GM10266 (cell line): Measurements from ENCODE around the gene VIPR2.
"Not testable (repeated sequence)": the region's sequence is repeated elsewhere in the genome, so short reads cannot be mapped to it uniquely, and the experiment has no call there.

Source experiments
- DNase-seq: peaks from one replicate; pipeline ENCODE4 v3.0.0; 2012; ENCODE audit errors: extremely low spot score
- TF ChIP-seq, protein P1 (sequence below): IDR thresholded peaks from 2 replicates; pipeline ENCODE4 v1.5.1; 2012; ENCODE audit warnings: mild to moderate bottlenecking, low read depth; ENCODE audit not compliant: control insufficient read depth, insufficient read depth; ENCODE audit errors: missing control alignments

The VIPR2 gene

GRCh38 chr7:159127691-159128642 is 16.7 kb downstream of the VIPR2 start:
- no peak for DNase-seq
- TF ChIP-seq, protein P1, sequence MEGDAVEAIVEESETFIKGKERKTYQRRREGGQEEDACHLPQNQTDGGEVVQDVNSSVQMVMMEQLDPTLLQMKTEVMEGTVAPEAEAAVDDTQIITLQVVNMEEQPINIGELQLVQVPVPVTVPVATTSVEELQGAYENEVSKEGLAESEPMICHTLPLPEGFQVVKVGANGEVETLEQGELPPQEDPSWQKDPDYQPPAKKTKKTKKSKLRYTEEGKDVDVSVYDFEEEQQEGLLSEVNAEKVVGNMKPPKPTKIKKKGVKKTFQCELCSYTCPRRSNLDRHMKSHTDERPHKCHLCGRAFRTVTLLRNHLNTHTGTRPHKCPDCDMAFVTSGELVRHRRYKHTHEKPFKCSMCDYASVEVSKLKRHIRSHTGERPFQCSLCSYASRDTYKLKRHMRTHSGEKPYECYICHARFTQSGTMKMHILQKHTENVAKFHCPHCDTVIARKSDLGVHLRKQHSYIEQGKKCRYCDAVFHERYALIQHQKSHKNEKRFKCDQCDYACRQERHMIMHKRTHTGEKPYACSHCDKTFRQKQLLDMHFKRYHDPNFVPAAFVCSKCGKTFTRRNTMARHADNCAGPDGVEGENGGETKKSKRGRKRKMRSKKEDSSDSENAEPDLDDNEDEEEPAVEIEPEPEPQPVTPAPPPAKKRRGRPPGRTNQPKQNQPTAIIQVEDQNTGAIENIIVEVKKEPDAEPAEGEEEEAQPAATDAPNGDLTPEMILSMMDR = no peak

- TF ChIP-seq, protein P1 = no peak
- DNase-seq = no peak
These were observed 18.1 kb downstream of the VIPR2 start for GRCh38 chr7:159126311-159127260.

- DNase-seq = no peak
- TF ChIP-seq, protein P1 = no peak
These were observed 18.8 kb downstream of the VIPR2 start for GRCh38 chr7:159125955-159126270.

DNA sequence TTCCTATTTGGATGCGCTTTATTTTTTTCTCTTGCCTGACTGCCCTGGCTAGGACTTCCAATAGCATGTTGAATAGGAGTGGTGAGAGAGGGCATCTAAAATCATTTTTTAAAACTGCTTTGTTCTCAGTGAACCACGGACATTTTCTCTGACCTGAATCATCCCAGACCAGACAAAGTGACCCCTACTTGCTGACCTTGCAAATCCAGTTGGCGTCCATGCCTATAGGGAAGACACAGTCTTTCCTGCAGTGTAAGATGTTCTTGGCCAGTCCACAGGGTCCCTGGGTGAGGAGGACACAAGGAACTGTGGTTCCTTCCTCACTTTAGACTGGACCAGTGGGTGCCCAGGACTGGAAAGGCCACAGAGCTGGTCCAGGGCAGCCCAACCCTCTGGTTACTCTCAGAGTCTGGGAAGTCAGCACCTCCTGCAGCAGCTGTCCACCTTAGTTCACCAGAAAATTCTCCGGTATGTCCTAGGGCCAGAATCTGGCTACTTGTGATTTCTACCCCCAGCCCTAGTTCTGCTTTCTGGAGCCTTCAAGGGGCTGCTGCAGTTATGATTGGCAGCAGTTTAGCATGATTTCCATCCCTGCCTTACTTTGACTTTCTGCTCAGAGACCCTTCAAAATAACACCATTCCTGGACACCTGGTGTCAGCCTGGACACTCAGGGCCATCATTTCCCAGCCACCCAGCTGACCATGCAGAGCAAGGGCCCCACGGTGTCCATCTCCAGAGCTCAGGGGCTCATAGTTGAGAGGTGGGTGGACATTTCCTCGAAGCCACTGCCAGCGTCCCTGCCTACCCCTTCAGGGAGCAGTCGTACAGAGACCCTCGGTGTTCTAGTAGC is 19.3 kb downstream of the VIPR2 start:
- DNase-seq = no peak
- TF ChIP-seq, protein P1 = no peak

DNA sequence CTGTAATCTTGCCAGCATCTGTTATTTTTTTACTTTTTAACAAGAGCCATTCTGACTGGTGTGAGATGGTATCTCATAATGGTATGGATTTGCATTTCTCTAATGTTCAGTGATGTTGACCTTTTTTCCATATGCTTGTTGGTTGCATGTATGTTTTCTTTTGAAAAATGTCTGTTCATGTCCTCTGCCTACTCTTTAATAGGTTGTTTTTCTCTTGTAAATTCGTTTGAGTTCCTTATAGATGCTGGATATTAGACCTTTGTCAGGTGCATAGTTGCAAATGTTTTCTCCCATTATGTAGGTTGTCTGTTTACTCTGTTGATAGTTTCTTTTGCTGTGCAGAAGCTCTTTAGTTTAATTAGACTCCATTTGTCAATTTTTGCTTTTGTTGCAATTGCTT is 20.9 kb downstream of the VIPR2 start:
- not testable (repeated sequence) for DNase-seq

- DNase-seq = not testable (repeated sequence)
These were observed 21.4 kb downstream of the VIPR2 start for GRCh38 chr7:159123294-159123693.

DNA sequence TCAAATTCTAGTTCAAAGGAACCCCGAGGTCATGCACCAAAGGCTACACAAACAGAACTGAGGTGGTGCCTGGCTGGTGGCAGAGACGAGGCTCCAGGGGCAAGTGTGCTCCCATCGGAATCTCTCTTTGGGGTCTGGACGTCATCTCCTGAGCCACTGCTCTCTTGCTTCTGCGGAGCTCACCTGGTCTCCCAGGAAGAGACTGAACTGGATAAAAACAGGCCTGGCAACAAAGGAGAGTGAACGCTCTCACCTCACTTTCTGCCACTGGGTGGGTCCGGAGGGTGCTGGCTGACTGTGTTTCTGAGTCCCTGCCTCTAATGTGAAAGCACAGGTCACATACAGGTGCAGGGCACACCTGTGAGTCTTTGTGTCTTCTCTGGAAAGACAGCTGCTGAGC is 22.4 kb downstream of the VIPR2 start:
- no peak for DNase-seq
- TF ChIP-seq, protein P1 = no peak

DNA sequence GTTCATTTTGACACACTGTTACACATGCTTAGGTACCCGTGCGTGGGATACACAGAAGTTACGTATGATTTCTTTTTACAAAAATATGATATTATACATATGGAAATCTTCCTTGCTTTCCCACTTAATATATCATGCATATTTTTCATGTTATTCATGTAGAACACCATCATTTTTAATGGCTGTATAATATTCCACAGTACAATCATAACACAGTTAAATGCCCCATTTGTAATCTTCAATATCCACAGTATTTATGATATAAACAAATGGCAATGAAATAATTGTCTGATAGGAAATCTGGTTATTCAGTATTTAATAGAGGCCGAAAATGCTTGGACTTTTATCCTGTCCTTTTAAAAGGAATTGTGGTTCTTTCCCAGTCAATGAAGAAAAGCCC is 23.2 kb downstream of the VIPR2 start:
- TF ChIP-seq, protein P1 = no peak

More for the DNA sequence above, 23.2 kb downstream of the VIPR2 start:
- no peak for DNase-seq
